SU-DHL-6 (cell line): ENCODE results near the gene CDSN.

Experiments used
- H2AFZ ChIP-seq: fragments of 200-600 bp; sonication (generic); 2 replicates; pipeline ENCODE4 v1.6.1; 2014; ENCODE audit warnings: low read depth, mild to moderate bottlenecking, moderate library complexity, mixed read lengths, antibody characterized with exemption, low read length; ENCODE audit not compliant: severe bottlenecking
- H3F3A ChIP-seq: fragments of 200-600 bp; shearing (Covaris generic); 2 replicates; pipeline ENCODE4 v1.6.0; 2016; ENCODE audit warnings: antibody characterized with exemption, mild to moderate bottlenecking; ENCODE audit not compliant: insufficient read depth
- H3K27ac ChIP-seq: fragments of 200-600 bp; sonication (generic); 2 replicates; pipeline ENCODE4 v1.5.1; 2016; ENCODE audit warnings: low read depth, mild to moderate bottlenecking, low read length, moderate library complexity, mixed read lengths
- H3K27me3 ChIP-seq: fragments of 200-600 bp; sonication (generic), shearing (Covaris generic); 2 replicates; pipeline ENCODE4 v1.6.0; 2014; ENCODE audit warnings: mild to moderate bottlenecking, low read length
- H3K36me3 ChIP-seq: fragments of 200-600 bp; sonication (generic); 2 replicates; pipeline ENCODE4 v1.6.1; 2014; ENCODE audit warnings: mild to moderate bottlenecking, low read length, mixed read lengths
- H3K4me2 ChIP-seq: fragments of 300-600, 200-600 bp; shearing (Covaris generic), sonication (generic); 2 replicates; pipeline ENCODE4 v1.6.0; 2014; ENCODE audit warnings: low read length, low read depth, mild to moderate bottlenecking; ENCODE audit not compliant: poor library complexity, severe bottlenecking
- H3K4me3 ChIP-seq: fragments of 200-600 bp; sonication (generic); 2 replicates; pipeline ENCODE4 v1.5.1; 2014; ENCODE audit warnings: antibody characterized with exemption, low read length, mild to moderate bottlenecking, mixed read lengths; ENCODE audit not compliant: insufficient read depth, poor library complexity, severe bottlenecking
- H3K79me2 ChIP-seq: fragments of 200-600 bp; sonication (generic); 2 replicates; pipeline ENCODE4 v1.6.1; 2014; ENCODE audit warnings: mild to moderate bottlenecking, low read length, moderate library complexity; ENCODE audit not compliant: insufficient read depth
- H3K9ac ChIP-seq: fragments of 200-600 bp; sonication (generic); 2 replicates; pipeline ENCODE4 v1.7.0; 2014; ENCODE audit warnings: mild to moderate bottlenecking, low read length
- H3K9me2 ChIP-seq: fragments of 200-600 bp; sonication (generic); replicated peaks from 2 replicates; pipeline ENCODE4 v1.6.1; 2014; ENCODE audit warnings: low read length; ENCODE audit not compliant: insufficient read depth
- H3K9me3 ChIP-seq: fragments of 200-600 bp; sonication (generic); 2 replicates; pipeline ENCODE4 v1.6.1; 2014; ENCODE audit warnings: low read length, mixed read lengths; ENCODE audit not compliant: insufficient read depth
- H4K20me1 ChIP-seq: fragments of 200-600 bp; sonication (generic); 2 replicates; pipeline ENCODE4 v1.6.1; 2014; ENCODE audit warnings: low read depth, mild to moderate bottlenecking, antibody characterized with exemption, low read length, moderate library complexity, mixed read lengths
- EZH2phosphoT487 ChIP-seq: fragments of 200-600 bp; sonication (generic), shearing (Covaris generic); conservative IDR thresholded peaks from 2 replicates; pipeline ENCODE4 v1.6.1; 2018; ENCODE audit warnings: mild to moderate bottlenecking, antibody characterized with exemption, low read length, moderate library complexity, mixed read lengths
- TF ChIP-seq, protein P1 (sequence below): fragments of 200-600 bp; sonication (generic); IDR thresholded peaks from one replicate; pipeline ENCODE4 v1.5.1; 2017; ENCODE audit warnings: antibody characterized with exemption, mild to moderate bottlenecking, low read length, moderate library complexity; ENCODE audit not compliant: insufficient read depth, poor library complexity, severe bottlenecking

The CDSN gene

DNA sequence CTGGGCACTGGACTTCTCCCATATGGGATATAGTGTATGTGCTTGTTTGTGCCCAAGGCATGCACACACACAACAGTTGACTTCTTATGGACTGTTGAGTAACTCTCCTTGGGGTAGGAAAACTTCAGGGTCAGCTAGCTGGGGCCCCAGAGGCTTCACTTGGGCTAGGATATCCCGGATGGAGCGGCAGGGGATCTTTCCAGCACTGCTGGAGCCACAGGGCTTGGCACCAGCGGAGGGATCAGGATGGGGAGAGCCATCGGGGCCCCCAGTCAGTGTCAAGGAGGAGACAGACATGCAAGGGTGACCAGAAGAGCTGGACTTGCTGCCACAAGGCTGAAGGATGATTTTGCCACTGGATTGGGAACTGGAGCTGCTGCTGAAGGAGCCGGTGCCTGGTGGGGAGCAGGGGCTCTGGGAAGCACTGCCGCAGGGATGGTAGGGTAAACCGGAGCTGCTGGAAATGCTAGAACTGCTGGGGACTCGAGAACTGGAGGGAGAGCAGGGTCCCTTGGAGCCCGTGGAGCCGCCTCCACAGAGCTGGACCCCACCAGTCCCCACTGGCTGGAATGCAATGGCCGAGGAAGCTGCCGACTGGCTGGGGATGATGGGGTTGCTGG is 4.2 kb downstream of the CDSN start:
- TF ChIP-seq, protein P1, sequence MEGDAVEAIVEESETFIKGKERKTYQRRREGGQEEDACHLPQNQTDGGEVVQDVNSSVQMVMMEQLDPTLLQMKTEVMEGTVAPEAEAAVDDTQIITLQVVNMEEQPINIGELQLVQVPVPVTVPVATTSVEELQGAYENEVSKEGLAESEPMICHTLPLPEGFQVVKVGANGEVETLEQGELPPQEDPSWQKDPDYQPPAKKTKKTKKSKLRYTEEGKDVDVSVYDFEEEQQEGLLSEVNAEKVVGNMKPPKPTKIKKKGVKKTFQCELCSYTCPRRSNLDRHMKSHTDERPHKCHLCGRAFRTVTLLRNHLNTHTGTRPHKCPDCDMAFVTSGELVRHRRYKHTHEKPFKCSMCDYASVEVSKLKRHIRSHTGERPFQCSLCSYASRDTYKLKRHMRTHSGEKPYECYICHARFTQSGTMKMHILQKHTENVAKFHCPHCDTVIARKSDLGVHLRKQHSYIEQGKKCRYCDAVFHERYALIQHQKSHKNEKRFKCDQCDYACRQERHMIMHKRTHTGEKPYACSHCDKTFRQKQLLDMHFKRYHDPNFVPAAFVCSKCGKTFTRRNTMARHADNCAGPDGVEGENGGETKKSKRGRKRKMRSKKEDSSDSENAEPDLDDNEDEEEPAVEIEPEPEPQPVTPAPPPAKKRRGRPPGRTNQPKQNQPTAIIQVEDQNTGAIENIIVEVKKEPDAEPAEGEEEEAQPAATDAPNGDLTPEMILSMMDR, result no peak
- TF ChIP-seq EZH2phosphoT487, result no peak
- Histone ChIP-seq H3K36me3 (no peaks in the 10 kb centered on the region), H4K20me1 (no peaks in the 10 kb centered on the region), H3F3A (no peaks in the 10 kb centered on the region), H3K79me2 (no peaks in the 10 kb centered on the region), H3K4me3 (no peak overlapping the region), H2AFZ (no peak overlapping the region), H3K9me2 (no peaks in the 10 kb centered on the region), H3K9ac (no peak overlapping the region), H3K9me3 (no peaks in the 10 kb centered on the region), H3K27me3 (no peaks in the 10 kb centered on the region), H3K4me2 (no peak overlapping the region), H3K27ac (no peak overlapping the region)

DNA sequence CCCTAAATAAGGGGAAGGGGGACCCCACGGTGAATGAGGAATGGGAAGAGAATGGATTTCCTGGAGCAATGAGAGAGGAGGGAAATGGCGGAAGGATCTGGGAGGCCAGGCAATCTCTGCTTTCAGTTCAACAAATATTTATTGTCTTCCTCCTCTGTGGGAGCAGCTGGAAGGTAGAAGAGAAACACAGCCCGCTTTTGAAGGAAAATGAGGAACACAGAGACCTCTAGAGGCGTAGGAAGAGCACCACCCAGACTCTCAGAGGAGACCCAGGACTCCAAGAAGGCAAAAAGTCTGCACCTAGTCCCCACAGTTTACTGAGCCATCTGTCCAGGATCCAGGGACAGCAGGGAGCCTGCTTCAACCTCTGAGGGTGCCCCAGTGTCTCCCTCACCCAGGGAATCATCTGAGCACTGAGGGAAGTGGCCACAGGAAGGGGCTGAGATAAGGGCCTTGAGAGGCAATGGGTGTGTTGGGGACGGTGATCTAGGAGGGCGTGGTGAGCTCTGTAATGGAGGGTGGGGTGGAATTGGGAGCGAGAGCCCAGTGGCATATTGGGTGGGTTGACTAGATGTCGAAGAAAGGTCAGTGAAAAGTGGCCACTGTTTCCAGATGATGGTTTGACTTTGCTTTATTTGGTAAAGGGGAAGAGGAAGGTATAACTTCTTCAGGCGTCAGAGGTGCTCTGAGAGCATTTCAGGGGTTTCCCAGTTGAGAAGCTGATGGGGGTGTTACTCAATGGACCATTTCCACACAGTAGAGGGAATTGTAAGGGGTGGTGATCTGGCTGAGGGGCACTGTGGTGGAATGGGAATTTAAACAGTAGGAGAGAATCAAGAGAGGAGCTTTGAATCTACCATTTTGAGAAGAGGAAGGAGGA is 5.0 kb downstream of the CDSN start:
- H2AFZ ChIP-seq, result no peak overlapping the region
- H3F3A ChIP-seq, result no peaks in the 10 kb centered on the region
- no peaks in the 10 kb centered on the region for H4K20me1 ChIP-seq
- H3K27me3 ChIP-seq, result no peaks in the 10 kb centered on the region
- no peak overlapping the region for H3K4me2 ChIP-seq
- no peak overlapping the region for H3K4me3 ChIP-seq
- H3K79me2 ChIP-seq, result no peaks in the 10 kb centered on the region
- H3K36me3 ChIP-seq, result no peaks in the 10 kb centered on the region
- H3K9me2 ChIP-seq, result no peaks in the 10 kb centered on the region
- no peaks in the 10 kb centered on the region for H3K9me3 ChIP-seq
- no peak overlapping the region for H3K27ac ChIP-seq
- TF ChIP-seq EZH2phosphoT487, result no peak
- TF ChIP-seq, protein P1, result no peak
- H3K9ac ChIP-seq, result no peak overlapping the region

DNA sequence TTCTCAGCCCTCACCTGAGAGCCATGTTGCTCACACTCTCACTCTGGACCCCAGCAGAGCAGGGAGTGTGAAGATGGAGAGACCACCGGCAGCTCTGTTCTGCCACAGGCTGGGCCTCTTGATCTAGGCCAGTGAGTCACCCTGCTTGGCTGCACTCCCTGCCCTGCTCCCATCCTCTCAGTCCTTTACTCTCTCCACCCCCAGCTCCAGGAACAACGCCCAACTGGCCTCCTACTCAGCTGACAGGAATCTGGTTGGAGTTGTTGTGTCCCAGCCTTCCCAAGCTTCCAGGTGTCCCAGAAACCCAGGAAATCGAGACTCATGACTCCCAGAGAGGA is 5.7 kb downstream of the CDSN start, which contains the start of gene PSORS1C1:
TSS of gene PSORS1C1 (plus strand) at position 260 of the 338 bp plus-strand sequence. CDS start 14,833 bp downstream, outside the sequence.
- Histone ChIP-seq H3K4me3 (no peak within 1 kb of the TSS), H3K27me3 (no peaks in the 10 kb centered on the region), H3K9me2 (no peaks in the 10 kb centered on the region), H3K4me2 (no peak within 1 kb of the TSS), H3K36me3 (no peaks in the 10 kb centered on the region), H4K20me1 (no peaks in the 10 kb centered on the region), H3K9ac (no peak within 1 kb of the TSS), H3F3A (no peaks in the 10 kb centered on the region), H3K79me2 (no peaks in the 10 kb centered on the region), H3K27ac (no peak within 1 kb of the TSS), H2AFZ (no peak within 1 kb of the TSS), H3K9me3 (no peaks in the 10 kb centered on the region)
- TF ChIP-seq EZH2phosphoT487, result no peak
- TF ChIP-seq, protein P1, result no peak
